ENCODE results near the gene ZNF296. TPM values are rescaled to one million over a fixed set of nuclear protein-coding genes. Genes with fewer than 3 reads are reported as not detected.

ZNF296 gene
- polyA plus RNA-seq, 1 donor: 0.91 TPM

- DNase-seq (ENCODE audit: low read depth): no peak
Measured at GRCh38 chr19:45061965-45062364, 14.3 kb downstream of the ZNF296 start.

DNA sequence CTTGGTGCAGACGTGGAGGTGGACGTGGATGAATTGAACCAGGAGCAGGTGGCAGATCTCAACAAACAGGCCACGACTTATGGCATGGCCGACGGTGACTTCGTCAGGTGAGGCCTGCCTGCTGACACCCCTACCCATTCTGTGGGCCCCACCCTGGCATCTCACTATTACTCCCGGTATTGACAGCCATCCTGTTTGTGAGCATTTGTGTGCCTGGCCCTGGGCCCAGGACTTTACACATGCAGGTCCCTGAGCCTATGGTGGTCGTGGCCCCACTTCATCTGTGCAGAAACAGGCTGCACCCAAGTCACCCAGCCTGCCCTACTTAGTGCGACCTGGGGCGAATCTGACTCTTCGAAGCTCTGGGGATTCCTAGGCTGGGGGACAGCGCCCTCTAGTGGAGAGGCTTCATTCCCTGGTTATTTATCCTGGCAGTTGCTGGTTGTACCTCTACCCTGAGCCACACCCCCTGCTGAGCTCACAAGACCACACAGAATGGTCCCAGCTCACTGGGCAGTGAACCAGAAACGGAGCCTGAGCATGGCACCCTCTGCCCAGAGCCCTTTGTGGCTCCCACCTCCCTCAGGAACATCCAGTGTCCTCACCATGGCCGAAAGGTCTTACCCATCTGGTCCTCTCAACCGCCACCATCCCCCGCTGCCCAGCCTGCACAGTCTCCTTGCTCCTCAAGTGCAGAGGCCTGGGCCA lies 16.9 kb downstream of the ZNF296 start:
- no peak for DNase-seq (ENCODE audit: low read depth)

DNA sequence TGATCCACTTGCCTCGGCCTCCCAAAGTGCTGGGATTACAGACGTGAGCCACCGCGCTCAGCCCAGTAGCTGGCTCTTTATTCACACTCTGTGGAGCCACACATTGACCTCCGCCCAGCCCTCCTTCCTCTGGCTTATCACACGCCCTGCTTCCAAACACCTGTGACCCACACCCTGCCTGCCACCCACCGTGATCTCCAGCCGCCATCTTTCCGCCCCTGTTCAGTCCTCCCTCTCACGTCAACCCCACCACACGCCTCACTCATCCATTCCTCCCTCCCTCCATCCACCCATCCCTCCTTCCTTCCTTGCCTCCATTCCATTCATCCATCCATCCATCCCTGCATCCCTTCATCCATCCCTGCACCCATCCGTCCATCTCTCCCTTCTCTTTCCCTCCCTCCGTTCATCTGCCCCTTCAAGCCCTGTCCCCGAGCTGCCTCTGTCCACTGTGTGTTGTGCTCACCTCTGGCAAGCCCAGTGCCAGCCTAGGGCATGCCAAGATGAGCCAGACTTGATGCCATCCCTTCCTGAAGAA lies 17.6 kb downstream of the ZNF296 start:
- no peak for DNase-seq (ENCODE audit: low read depth)

DNA sequence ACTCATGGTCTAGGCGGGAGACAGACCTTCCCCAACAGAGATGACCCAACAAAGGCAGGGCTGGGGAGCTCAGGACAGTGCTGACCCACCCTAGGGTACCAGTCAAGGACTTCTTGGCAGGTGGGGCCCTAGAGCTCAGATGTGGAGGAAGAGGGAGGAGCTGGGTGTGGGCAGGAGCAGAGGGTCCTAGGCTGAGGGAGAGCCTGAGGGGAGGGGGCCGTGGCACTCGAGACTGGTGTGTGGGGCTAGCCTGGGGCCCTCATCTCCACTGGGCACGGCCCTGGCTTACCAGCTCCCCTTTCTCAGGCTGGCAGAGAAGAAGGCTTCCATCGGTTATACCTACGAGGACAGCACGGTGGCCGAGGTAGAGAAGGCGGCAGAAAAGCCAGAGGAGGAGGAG lies 18.8 kb downstream of the ZNF296 start:
- DNase-seq (ENCODE audit: low read depth): no peak

DNA sequence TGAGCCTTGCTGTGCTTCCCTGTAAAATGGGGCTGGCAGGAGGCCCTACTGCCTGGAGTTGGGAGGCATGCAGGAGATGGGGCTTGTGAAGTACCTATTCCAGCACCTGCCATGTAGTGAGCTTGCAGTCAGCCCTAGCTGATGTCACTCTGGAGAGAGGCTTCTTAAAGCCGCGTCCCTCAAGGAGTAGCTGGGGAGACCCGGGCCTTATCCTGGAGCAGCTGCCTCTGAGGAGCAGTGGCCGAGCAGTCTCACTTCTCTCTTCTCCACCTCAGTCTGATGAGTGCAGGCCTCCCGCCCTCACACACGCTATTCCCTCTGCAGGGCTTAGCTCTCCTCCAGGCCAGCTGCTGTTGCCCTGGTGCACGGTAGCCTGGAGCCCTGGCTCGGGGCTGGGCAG lies 19.4 kb downstream of the ZNF296 start:
- DNase-seq (ENCODE audit: low read depth): no peak

DNA sequence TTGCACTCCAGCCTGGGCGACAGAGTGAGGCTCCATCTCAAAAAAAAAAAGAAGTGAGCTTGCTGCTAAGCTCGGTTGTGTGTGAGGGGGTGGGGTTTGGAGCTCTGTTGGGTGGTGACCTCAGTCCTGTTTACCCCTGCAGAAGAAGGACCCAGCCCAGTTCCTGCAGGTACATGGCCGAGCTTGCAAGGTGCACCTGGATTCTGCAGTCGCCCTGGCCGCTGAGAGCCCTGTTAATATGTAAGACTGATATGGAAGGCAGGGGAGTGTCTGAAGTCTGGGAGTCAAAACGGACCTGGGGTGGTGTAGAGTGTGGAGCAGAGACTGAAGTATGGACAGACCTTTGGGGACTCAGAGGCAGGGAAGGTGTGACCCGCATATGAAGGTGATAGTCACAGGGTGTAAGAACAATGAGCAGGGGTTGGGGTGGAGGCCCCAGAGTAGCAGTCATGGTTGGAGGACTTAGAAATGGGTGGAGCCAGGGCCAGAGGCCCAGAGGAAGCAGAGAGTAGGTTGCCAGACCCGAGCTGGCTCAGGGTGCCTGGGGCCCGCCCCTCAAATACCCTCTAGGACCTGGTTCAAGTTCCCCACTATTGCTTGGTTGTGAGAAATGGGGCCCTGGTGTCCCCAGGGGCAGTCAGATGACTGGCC lies 24.2 kb downstream of the ZNF296 start:
- no peak for DNase-seq (ENCODE audit: low read depth)

- no peak for DNase-seq (ENCODE audit: low read depth)
Measured at GRCh38 chr19:45050036-45050435, 26.2 kb downstream of the ZNF296 start.

DNA sequence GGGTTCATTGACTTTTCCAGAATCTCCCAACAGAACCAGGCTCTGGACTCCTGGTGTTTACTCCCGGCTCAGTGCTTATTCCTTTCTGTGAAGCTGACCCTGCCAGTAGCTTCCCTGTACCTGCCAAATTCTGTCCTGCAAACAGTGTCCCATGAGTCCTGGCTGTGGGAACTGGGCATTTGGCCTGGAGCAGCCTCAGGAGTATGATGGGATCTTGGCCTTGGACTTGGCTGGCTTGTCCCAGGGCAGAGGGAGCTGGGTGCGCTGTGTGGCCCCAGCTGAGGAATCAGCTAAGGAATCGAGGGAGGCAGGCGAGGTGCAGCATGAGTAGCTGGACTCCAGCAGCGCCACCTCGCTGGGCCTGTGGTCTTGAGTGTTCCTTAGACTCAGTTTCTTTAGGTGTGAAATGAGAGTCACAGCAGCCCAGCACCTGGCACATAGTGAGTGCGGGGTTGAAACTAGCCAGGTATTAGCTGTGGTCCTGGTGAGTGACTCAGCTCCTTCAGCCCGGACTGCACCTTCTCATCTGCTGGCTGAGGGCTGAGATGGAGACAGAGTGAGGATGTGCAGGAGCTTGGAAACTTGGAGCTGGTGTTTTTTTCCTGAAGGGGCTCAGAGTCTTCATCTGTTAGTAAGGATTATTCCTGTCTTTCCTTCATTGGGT lies 27.1 kb downstream of the ZNF296 start:
- no peak for DNase-seq (ENCODE audit: low read depth)

DNA sequence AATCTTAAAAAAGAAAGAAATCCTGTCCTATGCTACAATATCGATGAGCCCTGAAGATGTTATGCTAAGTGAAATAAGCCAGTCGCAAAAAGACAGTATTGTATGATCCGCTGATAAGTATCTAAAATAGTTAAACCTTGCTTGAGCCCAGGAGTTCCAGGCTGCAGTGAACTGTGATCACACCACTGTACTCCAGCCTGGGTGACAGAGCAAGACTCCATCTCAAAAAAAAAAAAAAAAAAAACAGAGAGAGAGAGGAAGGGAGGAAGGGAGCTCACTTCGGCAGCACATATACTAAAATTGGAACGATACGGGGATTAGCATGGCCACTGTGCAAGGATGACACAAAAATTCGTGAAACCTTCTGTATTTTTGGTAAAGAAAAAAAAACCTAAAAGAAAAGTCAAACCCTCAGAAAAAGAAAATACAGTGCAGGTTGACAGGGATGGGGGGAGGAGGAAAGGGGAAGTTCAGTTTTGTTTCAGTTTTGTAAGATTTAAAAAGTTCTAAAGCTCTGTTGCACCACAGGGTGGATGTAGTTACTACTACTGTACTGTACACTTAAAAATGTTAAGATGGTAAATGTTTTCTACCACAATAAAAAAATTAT lies 29.0 kb downstream of the ZNF296 start:
- DNase-seq (ENCODE audit: low read depth): no peak

DNA sequence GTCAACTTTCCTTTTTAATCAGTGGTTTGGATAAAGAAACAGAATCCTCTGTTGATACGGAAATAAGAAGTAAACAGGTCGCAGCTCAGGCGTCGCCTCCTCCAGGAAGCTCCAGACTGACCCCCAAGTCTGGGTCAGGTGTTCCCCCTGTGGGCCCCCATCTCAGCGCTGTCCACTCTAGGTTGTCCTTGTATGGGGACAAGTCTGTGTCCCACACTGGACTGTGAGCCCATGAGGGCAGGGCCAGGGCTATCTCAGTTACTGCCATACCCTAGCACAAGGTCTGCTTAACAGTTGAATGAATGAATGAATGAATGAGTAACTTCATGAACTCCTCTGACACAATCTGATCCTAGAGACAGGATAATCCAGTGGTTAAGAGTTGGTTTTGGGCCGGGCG lies 29.9 kb downstream of the ZNF296 start:
- DNase-seq (ENCODE audit: low read depth): no peak

- DNase-seq (ENCODE audit: low read depth): no peak
Measured at GRCh38 chr19:45045671-45046353, 30.5 kb downstream of the ZNF296 start.

- DNase-seq (ENCODE audit: low read depth): no peak
Measured at GRCh38 chr19:45041125-45041524, 35.2 kb downstream of the ZNF296 start.

GRCh38 chr19:45040059-45040771 lies 36.1 kb downstream of the ZNF296 start:
- DNase-seq (ENCODE audit: low read depth): no peak

GRCh38 chr19:45038931-45039893 lies 37.1 kb downstream of the ZNF296 start, which contains the start of gene CLASRP:
Gene CLASRP (plus strand): TSS chr19:45039045. CDS start chr19:45040213, 1,168 bp downstream.
- DNase-seq (ENCODE audit: low read depth): peak; percentile 74

- DNase-seq (ENCODE audit: low read depth): no peak
Measured at GRCh38 chr19:45037393-45038169, 38.7 kb downstream of the ZNF296 start.

- DNase-seq (ENCODE audit: low read depth): no peak
Measured at GRCh38 chr19:45035755-45036154, 40.5 kb downstream of the ZNF296 start.

DNA sequence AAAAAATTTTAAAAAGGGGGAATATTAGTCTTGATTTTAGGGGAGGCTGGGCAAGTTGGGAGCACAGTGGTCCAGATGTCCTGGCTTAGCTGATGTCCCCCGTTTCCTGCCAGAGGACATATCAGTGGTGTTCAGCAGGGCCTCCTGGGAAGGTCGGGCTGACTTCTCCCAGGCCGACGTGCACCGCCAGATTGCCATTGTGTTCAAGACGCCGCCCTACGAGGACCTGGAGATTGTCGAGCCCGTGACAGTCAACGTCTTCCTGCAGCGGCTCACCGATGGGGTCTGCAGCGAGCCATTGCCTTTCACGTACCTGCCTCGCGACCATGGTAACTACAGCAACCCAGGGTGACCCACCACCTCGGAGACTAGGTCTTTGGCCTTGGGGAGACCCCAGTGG lies 43.9 kb downstream of the ZNF296 start:
- DNase-seq (ENCODE audit: low read depth): no peak

DNA sequence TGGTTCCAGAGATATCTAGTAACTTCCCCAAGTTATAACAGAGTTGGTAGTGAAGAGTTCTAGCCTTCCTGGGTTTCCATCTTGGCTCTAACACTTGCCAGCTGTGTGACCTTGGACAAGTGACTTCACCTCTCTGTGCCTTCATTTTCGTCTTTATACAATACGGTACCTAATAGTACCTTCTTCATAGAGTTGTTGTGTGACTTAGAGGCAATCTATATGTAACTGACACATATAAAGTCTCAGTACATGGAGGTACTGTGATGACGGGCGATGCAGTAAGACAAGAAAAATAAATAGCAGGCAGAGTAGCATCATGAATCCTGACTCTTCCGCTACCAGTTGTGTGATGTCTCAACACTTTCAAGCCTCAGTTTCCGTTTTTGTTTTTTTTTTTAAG lies 45.5 kb downstream of the ZNF296 start:
- DNase-seq (ENCODE audit: low read depth): no peak

- DNase-seq (ENCODE audit: low read depth): no peak
Measured at GRCh38 chr19:45027371-45027770, 48.9 kb downstream of the ZNF296 start.
